ENCODE measurements around the gene OVAAL. TPM values are rescaled to one million over a fixed set of nuclear protein-coding genes. Genes with fewer than 3 reads are reported as not detected.

OVAAL gene
- total RNA-seq, 1 donor, result not detected

GRCh38 chr1:180601512-180601911, 42.7 kb downstream of the OVAAL start:
- H3K4me3 ChIP-seq (ENCODE audit: low read depth, low read length), result no peak overlapping the region
- no peak for TF ChIP-seq CTCF (IDR thresholded peaks at IDR 0.05; ENCODE audit: insufficient read depth, low read length)
- DNase-seq (ENCODE audit: low read depth), result peak; percentile 35

GRCh38 chr1:180603223-180603849, 44.6 kb downstream of the OVAAL start:
- no peak for DNase-seq (ENCODE audit: low read depth)
- no peak overlapping the region for H3K4me3 ChIP-seq (ENCODE audit: low read depth, low read length)
- TF ChIP-seq CTCF (IDR thresholded peaks at IDR 0.05; ENCODE audit: insufficient read depth, low read length), result no peak

- DNase-seq (ENCODE audit: low read depth), result no peak
- no peak for TF ChIP-seq CTCF (IDR thresholded peaks at IDR 0.05; ENCODE audit: insufficient read depth, low read length)
- no peak overlapping the region for H3K4me3 ChIP-seq (ENCODE audit: low read depth, low read length)
These were observed 45.1 kb downstream of the OVAAL start for GRCh38 chr1:180603850-180604226.

GRCh38 chr1:180606155-180606554, 47.4 kb downstream of the OVAAL start:
- no peak for TF ChIP-seq CTCF (IDR thresholded peaks at IDR 0.05; ENCODE audit: insufficient read depth, low read length)
- no peak for DNase-seq (ENCODE audit: low read depth)
- H3K4me3 ChIP-seq (ENCODE audit: low read depth, low read length), result no peak overlapping the region

GRCh38 chr1:180609643-180610555, 51.1 kb downstream of the OVAAL start:
- no peak overlapping the region for H3K4me3 ChIP-seq (ENCODE audit: low read depth, low read length)
- DNase-seq (ENCODE audit: low read depth), result peak; percentile 54
- TF ChIP-seq CTCF (IDR thresholded peaks at IDR 0.05; ENCODE audit: insufficient read depth, low read length), result no peak

GRCh38 chr1:180610556-180611015, 51.8 kb downstream of the OVAAL start:
- no peak for TF ChIP-seq CTCF (IDR thresholded peaks at IDR 0.05; ENCODE audit: insufficient read depth, low read length)
- no peak for DNase-seq (ENCODE audit: low read depth)

More at GRCh38 chr1:180610556-180611015, 51.8 kb downstream of the OVAAL start:
- no peak overlapping the region for H3K4me3 ChIP-seq (ENCODE audit: low read depth, low read length)

All from fibroblast of the aortic adventitia (primary cell).